Smooth muscle cell (in vitro differentiated cells): ENCODE data around the gene THSD4. TPM values are rescaled to one million over a fixed set of nuclear protein-coding genes. Genes with fewer than 3 reads are reported as not detected.

Experiments
- DNase-seq: peaks from one replicate; lab custom pipeline; 2025; ENCODE audit not compliant: unreplicated experiment; lab: John Stamatoyannopoulos, UW
- H2AFZ ChIP-seq: fragments of 200-600 bp; sonication (generic); 2 replicates; pipeline ENCODE4 v1.6.0; 2016; ENCODE audit warnings: antibody characterized with exemption, low read depth, mild to moderate bottlenecking
- H3F3A ChIP-seq: fragments of 200-600 bp; sonication (generic); 2 replicates; pipeline ENCODE4 v1.6.0; 2017; ENCODE audit warnings: antibody characterized with exemption, low read depth
- H3K27ac ChIP-seq: fragments of 200-600 bp; sonication (generic); 2 replicates; pipeline ENCODE4 v1.5.1; 2016; ENCODE audit warnings: low read depth, mild to moderate bottlenecking
- H3K27me3 ChIP-seq: fragments of 200-600 bp; sonication (generic); 2 replicates; pipeline ENCODE4 v1.6.1; 2016; ENCODE audit warnings: low read depth, mild to moderate bottlenecking
- H3K36me3 ChIP-seq: fragments of 200-600 bp; sonication (generic); 2 replicates; pipeline ENCODE4 v1.5.1; 2016; ENCODE audit warnings: low read depth
- H3K4me1 ChIP-seq: fragments of 200-600 bp; sonication (generic); 2 replicates; pipeline ENCODE4 v1.5.1; 2016; ENCODE audit warnings: low read depth
- H3K4me2 ChIP-seq: fragments of 200-600 bp; sonication (generic); 2 replicates; pipeline ENCODE4 v1.6.0; 2016; ENCODE audit warnings: mild to moderate bottlenecking
- H3K4me3 ChIP-seq: fragments of 200-600 bp; sonication (generic); 2 replicates; pipeline ENCODE4 v1.5.1; 2016; ENCODE audit warnings: mild to moderate bottlenecking
- H3K79me2 ChIP-seq: fragments of 200-600 bp; sonication (generic); 2 replicates; pipeline ENCODE4 v1.6.0; 2016; ENCODE audit warnings: low read depth, mild to moderate bottlenecking
- H3K9ac ChIP-seq: fragments of 200-600 bp; sonication (generic); 2 replicates; pipeline ENCODE4 v1.6.0; 2016; ENCODE audit warnings: low read depth
- H3K9me3 ChIP-seq: fragments of 200-600 bp; sonication (generic); replicated peaks from 2 replicates; pipeline ENCODE4 v1.5.1; 2016; ENCODE audit warnings: low read depth
- H4K20me1 ChIP-seq: fragments of 200-600 bp; sonication (generic); 2 replicates; pipeline ENCODE4 v1.6.0; 2016; ENCODE audit warnings: low read depth
- CTCF ChIP-seq: fragments of 200-600 bp; sonication (generic); IDR thresholded peaks from 2 replicates; pipeline ENCODE4 v1.5.1; 2017; ENCODE audit warnings: borderline replicate concordance, mild to moderate bottlenecking, antibody characterized with exemption; ENCODE audit not compliant: insufficient read depth, poor library complexity, severe bottlenecking
- WGBS: methylation state at CpG from one replicate; pipeline ENCODE4 v1.1.7; 2016; ENCODE audit warnings: low lambda C conversion rate; 5-methylcytosine and 5-hydroxymethylcytosine counted together
- polyA plus RNA-seq: library from polyadenylated mRNA; unstranded; fragments of >200 nt; fragmentation: Nextera tagmentation; extraction: Ambion mirVana; gene quantifications from 2 replicates; pipeline ENCODE4 v1.2.1, GENCODE V29; 2016
- total RNA-seq: library from RNA; depleted of rRNA; stranded (reverse); fragments of >200 nt; gene quantifications from 2 replicates; pipeline ENCODE4 v1.2.3, GENCODE V29; 2014

THSD4 gene
- total and polyA plus RNA-seq, 2 experiments from 2014 or later: 2.5 to 4.1 TPM

GRCh38 chr15:71143373-71144310 is 28.4 kb downstream of the THSD4 start:
- Histone ChIP-seq H3K4me2 (no peak overlapping the region), H3K9ac (no peak overlapping the region), H3F3A (no peaks in the 10 kb centered on the region), H3K27me3 (no peaks in the 10 kb centered on the region), H3K4me3 (no peak overlapping the region), H3K79me2 (no peaks in the 10 kb centered on the region), H4K20me1 (no peaks in the 10 kb centered on the region), H3K4me1 (no peaks in the 10 kb centered on the region), H3K36me3 (no peaks in the 10 kb centered on the region), H3K9me3 (no peaks in the 10 kb centered on the region), H3K27ac (no peak overlapping the region), H2AFZ (no peak overlapping the region)
- TF ChIP-seq CTCF: no peak
- WGBS: 83% methylated on average over 10 of the region's 10 CpGs
- DNase-seq: no peak

GRCh38 chr15:71145648-71146047 is 30.4 kb downstream of the THSD4 start:
- TF ChIP-seq CTCF: no peak
- Histone ChIP-seq H3K4me1 (no peaks in the 10 kb centered on the region), H3F3A (no peaks in the 10 kb centered on the region), H4K20me1 (no peaks in the 10 kb centered on the region), H3K4me3 (no peak overlapping the region), H3K27ac (no peak overlapping the region), H3K79me2 (no peaks in the 10 kb centered on the region), H3K9me3 (no peaks in the 10 kb centered on the region), H3K36me3 (no peaks in the 10 kb centered on the region), H2AFZ (no peak overlapping the region), H3K9ac (no peak overlapping the region), H3K27me3 (no peaks in the 10 kb centered on the region), H3K4me2 (no peak overlapping the region)
- WGBS: 94% methylated on average over 2 of the region's 2 CpGs
- no peak for DNase-seq

- no peak overlapping the region for H3K27ac ChIP-seq
- no peaks in the 10 kb centered on the region for H3K27me3 ChIP-seq
- TF ChIP-seq CTCF: no peak
- no peaks in the 10 kb centered on the region for H3K36me3 ChIP-seq
- no peaks in the 10 kb centered on the region for H3K9me3 ChIP-seq
- H3K4me2 ChIP-seq: no peak overlapping the region
- 95% methylated on average over 4 of the region's 4 CpGs for WGBS
- no peaks in the 10 kb centered on the region for H3K4me1 ChIP-seq
- no peak overlapping the region for H3K9ac ChIP-seq
- no peaks in the 10 kb centered on the region for H4K20me1 ChIP-seq
- H3K79me2 ChIP-seq: no peaks in the 10 kb centered on the region
- DNase-seq: no peak
- H3F3A ChIP-seq: no peaks in the 10 kb centered on the region
- H2AFZ ChIP-seq: no peak overlapping the region
- no peak overlapping the region for H3K4me3 ChIP-seq
Measured at GRCh38 chr15:71146580-71146982, 31.3 kb downstream of the THSD4 start.

- 86% methylated on average over 6 of the region's 6 CpGs for WGBS
- no peak overlapping the region for H2AFZ ChIP-seq
- H3F3A ChIP-seq: no peaks in the 10 kb centered on the region
Measured at GRCh38 chr15:71148048-71148447, 32.8 kb downstream of the THSD4 start.

More at GRCh38 chr15:71148048-71148447, 32.8 kb downstream of the THSD4 start:
- H3K79me2 ChIP-seq: no peaks in the 10 kb centered on the region
- H3K4me2 ChIP-seq: no peak overlapping the region
- no peak overlapping the region for H3K4me3 ChIP-seq
- TF ChIP-seq CTCF: no peak
- no peak overlapping the region for H3K27ac ChIP-seq
- no peaks in the 10 kb centered on the region for H4K20me1 ChIP-seq
- H3K9me3 ChIP-seq: no peaks in the 10 kb centered on the region
- no peaks in the 10 kb centered on the region for H3K27me3 ChIP-seq
- H3K36me3 ChIP-seq: no peaks in the 10 kb centered on the region
- H3K9ac ChIP-seq: no peak overlapping the region
- H3K4me1 ChIP-seq: no peaks in the 10 kb centered on the region
- no peak for DNase-seq
